ENCODE measurements around the gene USP7.

The USP7 gene

DNA sequence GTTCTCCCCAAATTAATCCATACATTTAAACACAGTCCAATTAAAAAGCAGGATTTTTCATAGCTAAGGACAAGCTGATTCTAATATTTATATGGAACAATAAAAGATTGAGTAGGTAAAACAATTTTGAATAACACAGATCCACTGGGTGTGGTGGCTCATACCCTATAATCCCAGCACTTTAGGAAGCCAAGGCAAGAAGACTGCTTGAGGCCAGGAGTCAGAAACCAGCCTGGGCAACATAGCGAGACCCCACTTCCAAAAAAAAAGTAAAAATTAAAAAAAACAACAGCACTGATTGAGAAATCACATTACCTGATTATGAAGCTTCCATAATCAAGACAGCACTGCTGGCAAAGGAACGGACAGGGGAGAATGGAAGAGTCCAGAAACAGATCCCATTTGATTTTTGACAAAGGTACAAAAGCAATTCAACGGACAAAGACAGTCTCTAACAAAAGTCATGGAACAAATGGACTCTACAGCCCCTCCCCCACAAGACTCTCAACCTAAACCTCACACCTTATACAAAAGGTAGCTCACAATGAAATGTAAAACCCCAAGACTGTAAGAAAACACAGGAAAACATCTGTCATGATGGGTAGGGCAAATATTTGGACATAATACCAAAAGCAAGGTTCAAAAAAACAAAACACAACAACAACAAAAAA is 17.9 kb downstream of the USP7 start:
- Histone ChIP-seq H3K27me3 (no peaks in the 10 kb centered on the region), H3K4me1 (peaks cover 95% of the 10 kb centered on the region), H3K9me3 (no peaks in the 10 kb centered on the region), H3K4me2 (peak overlapping the region; percentile 79), H4K20me1 (peaks cover 100% of the 10 kb centered on the region), H3K9ac (no peak overlapping the region), H3K36me3 (peaks cover 7% of the 10 kb centered on the region; the same call in 1 of the 2 replicates), H3K27ac (no peak overlapping the region), H3K4me3 (no peak overlapping the region)
- TF ChIP-seq Cebpa-rat (IDR thresholded peaks at IDR 0.05), result no peak

DNA sequence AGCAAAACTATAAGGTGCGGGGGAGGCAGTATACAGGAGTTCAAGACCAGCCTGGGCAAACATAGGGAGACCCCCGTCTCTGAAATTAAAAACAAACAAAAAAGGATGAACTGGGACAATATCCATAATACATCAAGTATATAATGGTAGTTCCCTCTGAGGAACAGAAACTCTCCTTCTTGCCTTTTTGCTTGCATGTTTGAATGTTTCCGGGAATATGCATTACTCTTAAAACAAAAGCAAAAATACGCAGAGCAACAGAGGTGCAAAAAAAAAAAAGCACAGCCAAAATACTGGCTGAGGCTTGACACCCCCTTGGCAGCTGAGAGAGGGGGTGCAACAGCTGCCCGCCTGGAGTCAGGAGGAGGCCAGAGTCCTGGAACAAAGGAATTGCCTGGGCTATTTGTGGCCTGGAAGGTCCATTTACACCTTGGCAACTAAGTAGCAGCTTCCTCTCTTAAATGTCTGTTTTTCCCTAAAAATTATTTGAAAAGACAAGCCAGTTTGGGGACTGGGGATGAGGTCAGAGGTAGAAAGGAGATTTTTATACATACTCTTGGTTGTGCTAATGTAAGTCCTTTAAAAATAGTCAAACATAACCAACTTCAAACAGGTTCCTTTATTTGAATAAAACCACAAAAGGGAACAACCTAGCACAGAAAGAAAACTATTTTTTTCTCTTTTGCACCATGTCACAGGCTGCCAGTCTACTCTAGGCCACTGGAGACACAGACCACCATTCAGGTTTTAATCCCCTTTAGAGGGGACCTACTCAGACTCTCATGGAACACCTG is 19.5 kb downstream of the USP7 start:
- no peak for TF ChIP-seq Cebpa-rat (IDR thresholded peaks at IDR 0.05)
- no peaks in the 10 kb centered on the region for H3K27me3 ChIP-seq
- peak overlapping the region; percentile 79 for H3K4me2 ChIP-seq
- H3K27ac ChIP-seq, result no peak overlapping the region
- peaks cover 100% of the 10 kb centered on the region for H4K20me1 ChIP-seq
- peaks cover 16% of the 10 kb centered on the region for H3K36me3 ChIP-seq
- H3K9ac ChIP-seq, result no peak overlapping the region; the same call in 1 of the 2 replicates
- H3K4me3 ChIP-seq, result no peak overlapping the region; the same call in 1 of the 2 replicates
- H3K9me3 ChIP-seq, result no peaks in the 10 kb centered on the region
- H3K4me1 ChIP-seq, result peaks cover 94% of the 10 kb centered on the region

DNA sequence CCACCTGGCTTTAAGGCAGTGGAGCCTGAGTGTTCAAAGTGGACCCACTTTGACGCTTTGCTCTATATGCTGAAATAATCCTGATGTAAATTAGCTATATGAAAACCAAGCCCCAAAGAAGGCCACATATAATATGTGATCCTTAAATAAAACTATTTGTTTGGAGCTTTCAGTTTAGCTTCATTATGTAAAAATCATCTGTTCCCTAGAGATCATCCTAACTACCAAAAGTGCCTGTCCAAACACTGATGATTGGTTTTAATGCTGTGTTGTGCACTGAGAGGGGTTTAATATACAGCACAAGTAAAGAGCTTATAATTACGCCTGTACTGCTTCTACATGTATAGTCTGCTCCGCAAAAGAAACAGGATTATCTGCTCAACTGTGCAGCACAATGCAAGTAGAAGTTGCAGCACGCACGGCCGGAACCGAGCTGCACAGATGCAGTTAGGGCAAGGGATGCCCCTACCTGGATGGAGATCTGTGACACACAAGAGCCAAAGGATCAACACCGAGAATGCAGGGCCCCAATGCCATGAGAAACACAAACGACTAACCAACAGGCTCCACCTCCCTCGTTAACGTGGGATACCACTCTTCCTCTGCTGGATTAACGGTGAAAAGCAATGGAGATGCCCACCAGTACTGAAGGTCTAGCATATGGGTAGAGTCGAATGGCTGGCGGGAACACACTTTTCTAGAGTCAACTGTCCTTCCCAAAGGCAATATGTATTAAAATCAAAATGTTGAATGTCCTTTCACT is 20.5 kb downstream of the USP7 start:
- Histone ChIP-seq H3K9me3 (no peaks in the 10 kb centered on the region), H3K4me2 (peak overlapping the region; percentile 79), H4K20me1 (peaks cover 100% of the 10 kb centered on the region), H3K27ac (no peak overlapping the region), H3K4me1 (peaks cover 89% of the 10 kb centered on the region), H3K36me3 (peaks cover 16% of the 10 kb centered on the region), H3K27me3 (no peaks in the 10 kb centered on the region), H3K9ac (no peak overlapping the region), H3K4me3 (no peak overlapping the region)
- no peak for TF ChIP-seq Cebpa-rat (IDR thresholded peaks at IDR 0.05)

DNA sequence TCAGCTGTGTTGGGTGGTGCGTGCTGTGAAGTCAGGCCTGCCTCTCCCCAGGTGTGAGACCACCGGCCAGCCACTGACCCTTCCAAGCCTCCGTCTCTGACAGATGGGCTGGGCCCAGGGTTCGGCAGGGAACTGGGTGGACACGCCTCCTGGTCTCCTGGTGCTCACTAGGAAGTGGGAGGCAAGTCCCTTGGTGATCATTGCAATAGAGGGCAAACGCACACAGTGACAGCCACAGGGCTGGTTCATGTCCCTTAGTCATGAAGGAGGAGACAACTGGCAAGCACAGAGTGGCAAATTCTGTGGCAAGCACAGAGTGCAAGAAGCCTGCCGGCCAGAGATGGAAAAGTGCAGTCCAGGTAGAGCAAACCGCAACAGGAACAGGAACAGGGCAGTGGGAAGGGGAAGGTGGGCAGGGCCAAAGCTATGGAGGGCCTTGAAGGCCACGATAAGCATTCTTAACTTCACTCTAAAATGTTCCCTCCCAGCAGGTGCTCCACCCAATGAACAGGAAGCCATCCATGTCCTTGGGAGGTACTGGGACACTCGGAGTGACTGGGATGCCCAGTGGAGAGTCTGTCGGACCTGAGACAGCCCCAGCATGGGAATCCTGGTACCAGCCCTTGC is 21.9 kb downstream of the USP7 start:
- Histone ChIP-seq H3K4me3 (no peak overlapping the region), H4K20me1 (peaks cover 100% of the 10 kb centered on the region), H3K4me2 (peak overlapping the region; percentile 79; the same call in 1 of the 2 replicates), H3K27me3 (no peaks in the 10 kb centered on the region), H3K9ac (no peak overlapping the region), H3K27ac (no peak overlapping the region), H3K36me3 (peaks cover 16% of the 10 kb centered on the region), H3K9me3 (no peaks in the 10 kb centered on the region), H3K4me1 (peaks cover 89% of the 10 kb centered on the region)
- TF ChIP-seq Cebpa-rat (IDR thresholded peaks at IDR 0.05), result no peak

DNA sequence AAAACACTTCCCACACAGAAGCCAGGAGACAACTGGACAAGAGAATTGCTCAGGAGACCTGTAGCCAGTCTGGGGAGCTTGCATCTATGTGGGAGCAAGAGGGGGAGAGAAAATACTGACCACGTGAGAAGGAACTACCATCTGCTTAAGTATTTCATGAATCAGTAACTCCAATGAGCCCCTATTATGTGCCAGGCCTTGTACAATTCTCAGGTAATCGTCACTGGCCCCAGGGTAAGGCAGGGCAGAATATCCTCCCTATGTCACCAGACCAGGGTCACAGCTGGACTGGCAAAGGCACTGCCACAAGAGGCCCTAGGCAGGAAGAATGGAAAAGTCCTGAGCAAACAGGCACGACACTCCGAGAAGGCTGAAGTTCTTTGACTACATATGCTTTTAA is 25.9 kb downstream of the USP7 start:
- H3K9ac ChIP-seq, result 0 out of 2 replicates have a peak overlapping the region, but pooled peaks have one; percentile 53
- peaks cover 100% of the 10 kb centered on the region for H4K20me1 ChIP-seq
- TF ChIP-seq Cebpa-rat (IDR thresholded peaks at IDR 0.05), result no peak
- no peak overlapping the region for H3K27ac ChIP-seq
- H3K4me3 ChIP-seq, result no peak overlapping the region
- H3K27me3 ChIP-seq, result no peaks in the 10 kb centered on the region
- peaks cover 13% of the 10 kb centered on the region for H3K36me3 ChIP-seq
- peaks cover 68% of the 10 kb centered on the region for H3K4me1 ChIP-seq
- no peak overlapping the region for H3K4me2 ChIP-seq
- H3K9me3 ChIP-seq, result no peaks in the 10 kb centered on the region

DNA sequence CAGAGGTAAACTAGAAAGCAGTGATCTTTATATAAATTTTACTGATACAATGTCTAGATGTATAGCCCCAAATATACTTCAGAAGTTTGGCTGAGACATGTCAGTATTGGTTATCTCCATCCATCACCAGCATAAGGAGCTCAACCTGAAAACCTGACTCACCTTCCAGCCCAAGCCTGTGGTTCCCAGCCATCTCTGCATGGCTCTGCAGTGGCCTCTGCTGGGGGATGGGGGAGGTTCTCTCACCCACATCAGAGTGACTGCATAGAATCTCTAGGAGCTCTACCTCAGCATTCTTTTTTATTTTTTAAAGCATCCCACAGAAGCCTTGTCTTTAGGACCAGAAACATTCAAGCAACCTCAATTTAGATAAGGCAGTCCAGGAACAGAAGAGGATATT is 27.3 kb downstream of the USP7 start:
- Histone ChIP-seq H3K4me1 (peaks cover 70% of the 10 kb centered on the region), H3K9me3 (no peaks in the 10 kb centered on the region), H3K36me3 (peaks cover 13% of the 10 kb centered on the region), H3K4me2 (0 out of 2 replicates have a peak overlapping the region, but pooled peaks have one; percentile 17), H3K4me3 (no peak overlapping the region), H3K9ac (no peak overlapping the region), H4K20me1 (peaks cover 100% of the 10 kb centered on the region), H3K27ac (no peak overlapping the region), H3K27me3 (no peaks in the 10 kb centered on the region)
- no peak for TF ChIP-seq Cebpa-rat (IDR thresholded peaks at IDR 0.05)

DNA sequence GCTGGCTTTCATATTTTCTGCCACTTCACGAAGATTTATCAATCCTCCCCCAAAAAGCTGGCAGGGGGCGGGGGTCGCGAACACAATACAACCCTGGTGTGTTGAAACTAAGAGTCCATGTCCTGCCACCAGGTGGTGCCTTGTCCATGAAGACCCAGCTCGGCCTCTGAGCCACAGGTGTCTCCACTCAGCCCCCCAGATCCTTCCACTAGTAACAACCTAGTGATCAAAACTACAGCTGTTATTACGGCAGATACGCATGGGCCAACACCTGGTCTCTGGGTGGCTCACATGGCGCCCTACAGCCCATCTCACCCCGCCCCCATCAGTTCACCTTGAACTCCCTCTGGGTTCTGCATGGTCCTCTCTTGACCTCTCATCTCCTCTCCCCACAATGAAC is 27.7 kb downstream of the USP7 start:
- Histone ChIP-seq H3K36me3 (peaks cover 12% of the 10 kb centered on the region), H3K27me3 (no peaks in the 10 kb centered on the region), H3K4me2 (no peak overlapping the region), H3K4me1 (peaks cover 73% of the 10 kb centered on the region), H3K9ac (no peak overlapping the region), H4K20me1 (peaks cover 100% of the 10 kb centered on the region), H3K9me3 (no peaks in the 10 kb centered on the region), H3K27ac (no peak overlapping the region), H3K4me3 (no peak overlapping the region)
- no peak for TF ChIP-seq Cebpa-rat (IDR thresholded peaks at IDR 0.05)

DNA sequence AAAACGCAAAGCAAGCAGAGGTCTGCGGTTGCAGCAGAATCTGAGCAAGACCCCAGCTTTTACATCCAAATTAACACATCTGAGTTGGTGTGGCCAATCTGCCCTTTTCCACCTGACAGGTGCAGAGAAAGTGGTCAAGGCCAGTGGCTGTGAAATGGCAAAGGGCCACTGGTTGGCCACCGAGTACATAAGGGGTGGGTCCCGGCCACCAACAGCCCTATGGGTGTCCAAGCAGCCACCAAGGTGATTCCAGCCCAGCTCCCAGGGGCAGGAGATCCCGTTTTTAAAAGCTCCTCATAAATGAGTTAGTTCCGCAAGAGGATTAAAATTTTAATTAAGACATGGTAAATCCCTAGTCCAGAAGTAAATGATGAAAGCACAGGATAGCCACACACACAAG is 29.1 kb downstream of the USP7 start:
- Histone ChIP-seq H3K4me3 (no peak overlapping the region), H3K9ac (no peak overlapping the region), H3K4me2 (no peak overlapping the region), H3K27me3 (no peaks in the 10 kb centered on the region), H4K20me1 (peaks cover 100% of the 10 kb centered on the region), H3K4me1 (peaks cover 73% of the 10 kb centered on the region), H3K27ac (no peak overlapping the region), H3K36me3 (peaks cover 7% of the 10 kb centered on the region), H3K9me3 (no peaks in the 10 kb centered on the region)
- TF ChIP-seq Cebpa-rat (IDR thresholded peaks at IDR 0.05), result no peak

DNA sequence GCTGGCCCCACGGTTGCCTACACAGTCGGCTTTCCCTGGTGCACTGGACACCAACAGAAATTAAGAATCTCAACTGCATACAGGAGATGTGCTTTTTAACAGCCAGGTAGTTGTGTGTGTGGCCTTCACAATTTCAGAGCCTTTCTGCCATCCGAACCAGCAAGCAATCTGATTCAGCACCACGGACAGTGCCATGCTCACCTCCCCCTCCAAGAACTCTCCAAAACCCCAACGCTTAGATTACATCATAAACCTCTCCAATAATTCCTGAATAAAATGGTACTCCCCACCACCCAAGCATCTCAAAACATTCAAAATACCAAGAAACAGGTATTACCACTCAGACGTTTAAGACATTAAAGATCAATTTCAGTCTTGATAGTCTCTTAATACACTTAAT is 31.8 kb downstream of the USP7 start:
- H3K4me3 ChIP-seq, result no peak overlapping the region
- no peak for TF ChIP-seq Cebpa-rat (IDR thresholded peaks at IDR 0.05)
- no peaks in the 10 kb centered on the region for H3K9me3 ChIP-seq
- H3K4me2 ChIP-seq, result no peak overlapping the region
- H4K20me1 ChIP-seq, result peaks cover 100% of the 10 kb centered on the region
- H3K27me3 ChIP-seq, result no peaks in the 10 kb centered on the region
- H3K27ac ChIP-seq, result no peak overlapping the region
- peaks cover 33% of the 10 kb centered on the region for H3K36me3 ChIP-seq
- no peak overlapping the region for H3K9ac ChIP-seq
- peaks cover 72% of the 10 kb centered on the region for H3K4me1 ChIP-seq
